Measurements from ENCODE around the gene SCAF8.

The SCAF8 gene

DNA sequence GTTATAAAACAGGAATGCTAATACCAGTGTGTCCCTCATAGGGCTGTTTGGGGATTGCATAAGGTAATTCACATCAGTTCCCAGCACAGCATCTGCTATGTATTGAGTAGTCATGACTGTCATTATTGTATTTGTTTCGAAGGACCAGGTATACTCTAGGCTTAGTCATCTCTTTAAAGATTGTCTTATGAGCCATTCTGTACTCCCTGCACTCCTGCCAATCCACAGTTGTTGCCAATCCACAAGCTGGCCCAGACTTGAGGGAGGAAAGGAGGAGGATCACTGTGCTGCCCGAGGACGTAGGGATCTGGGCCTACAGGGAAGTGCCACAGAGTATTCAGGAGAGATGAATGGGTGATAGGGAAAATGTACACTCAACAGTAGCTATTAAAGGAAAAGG lies 148.9 kb downstream of the SCAF8 start:
- no peak for DNase-seq
